Measurements from ENCODE around the gene IGSF6. TPM values are rescaled to one million over a fixed set of nuclear protein-coding genes. Genes with fewer than 3 reads are reported as not detected.

Gene IGSF6
- total RNA-seq, 1 experiment from 2014 or later: not detected

- H2BK15ac ChIP-seq (ENCODE audit: low read depth, low read length): no peak overlapping the region
- H3T11ph ChIP-seq (ENCODE audit: low read length): no peak overlapping the region
- peaks cover 2 to 7% (median 4%) of the 10 kb centered on the region in 3 experiments; a peak in 4 of 7 replicates for H3K36me3 Mint-ChIP-seq (ENCODE audit: insufficient read depth in 1 of 3, low read depth in 3 of 3)
- no peaks in the 10 kb centered on the region for H3K23me2 ChIP-seq (ENCODE audit: insufficient read length, low read depth, low read length, poor library complexity, severe bottlenecking)
- H3K56ac ChIP-seq (ENCODE audit: insufficient read length, low read depth, low read length): no peak overlapping the region
- peaks cover 2 to 9% of the 10 kb centered on the region in 2 experiments; a peak in 1 of 4 replicates for H3K4me1 Mint-ChIP-seq
- no peaks in the 10 kb centered on the region for H3K9me3 Mint-ChIP-seq
- no CpG with 5 or more reads among the region's 1 CpG for WGBS (ENCODE audit: extremely low coverage, insufficient read length, low lambda C conversion rate)
- no peaks in the 10 kb centered on the region for H3K79me1 ChIP-seq (ENCODE audit: insufficient read depth, low read depth, low read length, poor library complexity, severe bottlenecking)
- H4K8ac ChIP-seq (replicated peaks; ENCODE audit: insufficient read length, low read depth, low read length): no peak overlapping the region
- TF ChIP-seq CTCF (conservative IDR thresholded peaks at IDR 0.05): no peak
- no peak overlapping the region for H3K9ac ChIP-seq (ENCODE audit: extremely low read depth, insufficient read length, low read length)
- H2BK20ac ChIP-seq (ENCODE audit: low read depth, low read length, poor library complexity, severe bottlenecking): no peak overlapping the region
- no peak overlapping the region for H3K4ac ChIP-seq (ENCODE audit: low read depth, low read length)
- no peak overlapping the region for H3K4me2 ChIP-seq (ENCODE audit: insufficient read depth, insufficient read length, low read length)
- no peak overlapping the region for H2AFZ ChIP-seq (ENCODE audit: low read length)
- H3K18ac ChIP-seq (ENCODE audit: insufficient read length, low read depth, low read length): no peak overlapping the region
- H3K27ac ChIP-seq (ENCODE audit: insufficient read length, low read depth, low read length): no peak overlapping the region
- no peak overlapping the region for H3K4me3 Mint-ChIP-seq
- no peak overlapping the region for H2BK120ac ChIP-seq (ENCODE audit: low read depth, low read length, poor library complexity, severe bottlenecking)
- no peaks in the 10 kb centered on the region for H4K20me1 ChIP-seq (ENCODE audit: control insufficient read depth, insufficient read depth, insufficient read length)
- H4K91ac ChIP-seq (ENCODE audit: insufficient read length, low read depth, low read length): no peak overlapping the region
- no peaks in the 10 kb centered on the region for H3K9me3 ChIP-seq (ENCODE audit: control insufficient read depth, low read depth, low read length)
- H3K23ac ChIP-seq (ENCODE audit: insufficient read length, low read depth, low read length): no peak overlapping the region
- H3K79me2 ChIP-seq (ENCODE audit: insufficient read depth, low read length): no peaks in the 10 kb centered on the region
- H2BK5ac ChIP-seq (ENCODE audit: insufficient read length, low read length): no peak overlapping the region
- no peak overlapping the region for H2AK5ac ChIP-seq (ENCODE audit: insufficient read length, low read length)
- no peak overlapping the region for H3K14ac ChIP-seq (ENCODE audit: insufficient read depth, low read length)
- no peak overlapping the region for H4K5ac ChIP-seq (ENCODE audit: insufficient read length, low read depth, low read length)
- no peaks in the 10 kb centered on the region; the same call in 1 of the 2 replicates for H3K27me3 Mint-ChIP-seq (ENCODE audit: low read depth)
- H3K4me1 ChIP-seq (ENCODE audit: insufficient read depth, low read length): peaks cover 2% of the 10 kb centered on the region; the same call in 1 of the 2 replicates
- DNase-seq: no peak
- no peaks in the 10 kb centered on the region for H3K27me3 ChIP-seq (ENCODE audit: insufficient read depth, low read length)
- no peak overlapping the region; a peak in 1 of 7 replicates for H3K27ac Mint-ChIP-seq
- H2BK12ac ChIP-seq (ENCODE audit: insufficient read length, low read depth, low read length): no peak overlapping the region
Observed at GRCh38 chr16:21654466-21654865, 2.1 kb upstream of the IGSF6 start.
